HG03196 (cell line): Measurements from ENCODE around the gene AKR1D1.

Experiments used
- ATAC-seq: cut with Tn5 transposase; IDR thresholded peaks from one replicate; pipeline ENCODE4 v1.9.1; 2021; ENCODE audit not compliant: unreplicated experiment

The AKR1D1 gene

DNA sequence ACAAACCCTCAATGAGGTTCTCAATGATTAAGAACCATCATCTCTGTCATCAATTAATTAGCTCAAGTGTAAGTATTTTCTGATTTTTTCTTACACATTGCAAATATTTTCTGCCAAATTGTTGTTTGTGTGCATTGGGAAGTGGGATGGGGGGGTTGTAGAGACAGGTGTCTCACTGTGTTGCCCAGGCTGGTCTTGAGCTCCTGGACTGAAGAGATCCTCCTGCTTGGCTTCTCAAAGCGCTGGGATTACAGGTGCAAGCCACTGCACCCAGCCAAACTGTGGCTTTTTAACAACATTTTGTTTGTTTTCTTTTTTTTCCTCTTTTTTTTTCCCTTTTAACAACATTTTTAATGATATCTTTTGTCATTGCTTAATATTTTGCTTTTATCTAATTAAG, 87.5 kb downstream of the AKR1D1 start:
- ATAC-seq = no peak

DNA sequence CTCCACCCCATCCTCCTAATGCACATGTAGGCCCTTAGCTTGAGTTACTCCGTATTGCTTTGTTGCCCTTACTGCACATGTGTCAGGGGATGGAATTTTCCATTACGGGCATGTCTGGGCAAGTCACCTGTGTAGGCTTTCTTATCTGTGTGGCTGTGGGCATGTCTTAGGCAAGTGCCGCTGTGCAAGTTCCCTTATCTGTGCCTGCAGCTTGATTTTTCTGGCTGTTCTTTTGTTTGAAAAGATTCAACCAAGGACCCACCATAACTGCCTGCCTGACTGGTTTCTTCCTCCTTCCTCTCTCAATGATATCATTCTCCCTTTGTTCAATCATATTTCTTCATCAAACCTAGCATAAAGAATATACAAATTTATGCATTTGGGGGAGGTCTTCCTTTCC, 88.5 kb downstream of the AKR1D1 start:
- ATAC-seq = no peak

DNA sequence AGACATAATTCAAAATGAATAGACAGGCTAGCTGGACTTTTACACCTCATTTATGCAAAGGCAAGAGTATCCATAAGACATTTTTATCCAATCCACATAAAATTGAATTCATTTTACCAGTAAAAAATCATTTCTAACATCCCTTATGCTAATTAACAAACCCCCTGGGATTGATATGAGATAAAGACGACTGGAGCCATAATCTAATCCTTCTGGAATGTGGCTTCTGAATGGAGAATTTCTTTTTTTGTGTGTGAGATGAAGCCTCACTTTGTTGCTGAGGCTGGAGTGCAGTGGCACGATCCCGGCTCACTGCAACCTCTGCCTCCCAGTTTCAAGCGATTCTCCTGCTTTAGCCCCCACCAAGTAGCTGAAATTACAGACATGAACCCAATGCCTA, 90.4 kb downstream of the AKR1D1 start:
- no peak for ATAC-seq

DNA sequence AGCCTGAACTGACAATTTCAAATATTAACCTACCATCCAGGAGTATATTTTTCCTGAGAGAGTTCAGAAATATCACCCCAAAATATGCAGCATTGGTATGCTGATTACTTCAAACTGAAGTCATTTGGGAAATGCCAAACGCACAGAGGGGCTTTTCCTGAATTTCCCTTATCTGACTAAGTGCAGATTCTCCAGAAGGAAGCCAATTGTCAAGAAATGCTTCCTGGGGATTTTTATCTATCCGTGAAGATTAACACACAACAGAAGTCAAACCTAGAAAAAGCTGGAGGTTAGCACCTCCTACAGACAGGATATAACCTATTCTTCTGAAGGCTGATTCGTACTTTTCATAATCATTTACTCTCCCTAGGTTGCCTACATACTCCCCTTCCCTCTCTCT, 91.0 kb downstream of the AKR1D1 start:
- no peak for ATAC-seq

DNA sequence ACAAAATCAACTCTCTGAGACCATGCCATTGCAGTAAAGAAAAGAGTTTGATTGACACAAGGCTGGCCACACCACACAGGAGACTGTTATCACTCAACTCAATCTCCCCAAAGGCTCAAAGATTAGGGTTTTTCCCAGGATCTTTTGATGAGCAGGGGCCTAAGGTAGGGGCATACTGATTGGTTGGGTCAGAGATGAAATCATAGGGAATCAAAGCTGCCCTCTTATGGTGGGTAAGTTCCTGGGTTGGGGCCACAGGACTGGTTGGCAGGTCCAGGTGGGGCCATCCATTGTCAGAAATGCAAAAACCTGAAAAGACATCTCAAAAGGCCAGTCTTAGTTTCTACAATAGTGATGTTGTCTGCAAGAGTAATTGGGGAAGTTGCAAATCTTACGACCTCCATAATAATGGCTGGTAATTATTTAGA, 91.6 kb downstream of the AKR1D1 start:
- no peak for ATAC-seq
